ENCODE results near the gene ALDH3B1.

The ALDH3B1 gene

DNA sequence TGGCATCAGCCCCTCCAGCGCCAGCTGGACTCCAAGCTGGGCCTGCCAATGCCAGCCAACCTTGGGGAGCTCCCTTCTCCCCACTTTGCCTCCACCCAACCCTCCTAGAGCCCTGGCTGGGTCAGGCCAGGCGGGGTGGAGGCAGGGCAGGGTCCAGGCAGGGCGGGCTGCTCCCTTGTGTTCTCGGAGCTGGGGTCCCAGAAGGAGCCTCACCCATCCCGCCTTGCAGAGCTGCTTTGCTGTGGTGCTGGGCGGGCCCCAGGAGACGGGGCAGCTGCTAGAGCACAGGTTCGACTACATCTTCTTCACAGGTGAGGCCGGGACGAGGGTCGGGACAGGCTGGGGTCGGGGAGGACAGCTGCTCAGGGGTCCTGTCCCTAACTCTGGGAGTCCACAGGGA, 9.4 kb downstream of the ALDH3B1 start:
- no peak for DNase-seq
- Histone ChIP-seq H3K27me3 (ENCODE audit: insufficient read depth, low read depth, severe bottlenecking) (no peaks in the 10 kb centered on the region), H3K4me3 (ENCODE audit: low read depth, low read length) (no peak overlapping the region), H3K36me3 (no peaks in the 10 kb centered on the region), H3K27ac (no peak overlapping the region), H3K9me3 (ENCODE audit: severe bottlenecking) (peaks cover 2% of the 10 kb centered on the region)
- TF ChIP-seq, protein P1, sequence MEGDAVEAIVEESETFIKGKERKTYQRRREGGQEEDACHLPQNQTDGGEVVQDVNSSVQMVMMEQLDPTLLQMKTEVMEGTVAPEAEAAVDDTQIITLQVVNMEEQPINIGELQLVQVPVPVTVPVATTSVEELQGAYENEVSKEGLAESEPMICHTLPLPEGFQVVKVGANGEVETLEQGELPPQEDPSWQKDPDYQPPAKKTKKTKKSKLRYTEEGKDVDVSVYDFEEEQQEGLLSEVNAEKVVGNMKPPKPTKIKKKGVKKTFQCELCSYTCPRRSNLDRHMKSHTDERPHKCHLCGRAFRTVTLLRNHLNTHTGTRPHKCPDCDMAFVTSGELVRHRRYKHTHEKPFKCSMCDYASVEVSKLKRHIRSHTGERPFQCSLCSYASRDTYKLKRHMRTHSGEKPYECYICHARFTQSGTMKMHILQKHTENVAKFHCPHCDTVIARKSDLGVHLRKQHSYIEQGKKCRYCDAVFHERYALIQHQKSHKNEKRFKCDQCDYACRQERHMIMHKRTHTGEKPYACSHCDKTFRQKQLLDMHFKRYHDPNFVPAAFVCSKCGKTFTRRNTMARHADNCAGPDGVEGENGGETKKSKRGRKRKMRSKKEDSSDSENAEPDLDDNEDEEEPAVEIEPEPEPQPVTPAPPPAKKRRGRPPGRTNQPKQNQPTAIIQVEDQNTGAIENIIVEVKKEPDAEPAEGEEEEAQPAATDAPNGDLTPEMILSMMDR (IDR thresholded peaks at IDR 0.05; ENCODE audit: low read depth, low read length): no peak

DNA sequence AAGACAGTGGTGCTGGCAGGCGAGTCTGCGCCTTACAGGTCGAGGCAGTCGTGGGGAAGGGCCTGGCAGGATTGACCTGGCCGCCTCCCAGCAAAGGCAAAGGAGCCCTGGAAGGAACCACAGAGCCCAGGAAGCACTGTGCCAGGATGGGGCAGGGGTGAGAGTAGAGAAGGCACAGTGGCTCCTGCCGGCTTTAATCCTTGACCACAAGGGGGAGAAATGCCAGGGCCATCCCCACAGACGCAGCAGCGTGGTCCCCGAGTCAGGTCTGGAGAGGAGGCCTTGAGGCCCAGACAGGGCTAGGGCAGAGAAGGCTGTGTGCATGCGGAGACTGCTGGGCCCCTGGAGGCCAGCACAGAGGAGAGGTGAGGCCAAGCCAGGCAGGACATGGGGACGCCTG, 10.4 kb downstream of the ALDH3B1 start:
- DNase-seq: no peak
- Histone ChIP-seq H3K27ac (no peak overlapping the region), H3K36me3 (no peaks in the 10 kb centered on the region), H3K9me3 (ENCODE audit: severe bottlenecking) (peaks cover 3% of the 10 kb centered on the region), H3K4me3 (ENCODE audit: low read depth, low read length) (no peak overlapping the region), H3K27me3 (ENCODE audit: insufficient read depth, low read depth, severe bottlenecking) (no peaks in the 10 kb centered on the region)
- TF ChIP-seq, protein P1 (IDR thresholded peaks at IDR 0.05; ENCODE audit: low read depth, low read length): peak; percentile 55; the same call in 1 of the 2 replicates

DNA sequence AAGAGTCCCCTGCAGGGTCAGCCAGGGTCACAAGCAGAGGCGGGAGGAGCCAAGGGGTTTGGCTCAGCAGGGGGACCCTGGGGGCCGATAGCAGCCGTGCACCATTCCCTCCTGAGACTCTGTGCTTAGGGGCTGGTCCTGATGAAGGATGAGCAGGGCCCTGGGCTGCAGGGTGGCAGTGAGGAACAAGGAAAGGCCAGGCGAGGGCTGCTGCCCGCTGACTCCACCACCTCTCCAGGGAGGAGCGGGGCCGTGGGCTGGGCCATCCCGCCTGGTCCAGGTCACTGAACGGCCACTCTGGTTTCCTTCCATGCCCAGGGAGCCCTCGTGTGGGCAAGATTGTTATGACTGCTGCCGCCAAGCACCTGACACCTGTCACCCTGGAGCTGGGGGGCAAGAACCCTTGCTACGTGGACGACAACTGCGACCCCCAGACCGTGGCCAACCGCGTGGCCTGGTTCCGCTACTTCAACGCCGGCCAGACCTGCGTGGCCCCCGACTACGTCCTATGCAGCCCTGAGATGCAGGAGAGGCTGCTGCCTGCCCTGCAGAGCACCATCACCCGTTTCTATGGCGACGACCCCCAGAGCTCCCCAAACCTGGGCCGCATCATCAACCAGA, 11.2 kb downstream of the ALDH3B1 start:
- Histone ChIP-seq H3K27ac (no peak overlapping the region), H3K9me3 (ENCODE audit: severe bottlenecking) (peaks cover 3% of the 10 kb centered on the region), H3K4me3 (ENCODE audit: low read depth, low read length) (no peak overlapping the region), H3K36me3 (no peaks in the 10 kb centered on the region), H3K27me3 (ENCODE audit: insufficient read depth, low read depth, severe bottlenecking) (no peaks in the 10 kb centered on the region)
- peak; percentile 60 for DNase-seq
- TF ChIP-seq, protein P1 (IDR thresholded peaks at IDR 0.05; ENCODE audit: low read depth, low read length): peak; percentile 58

DNA sequence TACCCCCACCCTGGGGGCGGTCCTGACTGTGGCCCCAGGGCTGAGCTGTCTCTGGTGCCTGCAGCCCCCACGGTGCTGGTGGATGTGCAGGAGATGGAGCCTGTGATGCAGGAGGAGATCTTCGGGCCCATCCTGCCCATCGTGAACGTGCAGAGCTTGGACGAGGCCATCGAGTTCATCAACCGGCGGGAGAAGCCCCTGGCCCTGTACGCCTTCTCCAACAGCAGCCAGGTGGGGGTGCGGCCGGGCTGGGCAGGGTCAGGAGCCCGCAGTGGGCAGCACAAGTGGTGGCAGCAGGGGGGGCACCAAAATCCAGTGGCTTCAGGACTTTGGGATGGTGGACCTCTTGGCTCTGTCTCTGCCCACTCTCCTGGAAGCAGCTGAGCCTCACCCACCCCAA, 12.4 kb downstream of the ALDH3B1 start:
- Histone ChIP-seq H3K36me3 (no peaks in the 10 kb centered on the region), H3K4me3 (ENCODE audit: low read depth, low read length) (no peak overlapping the region), H3K27me3 (ENCODE audit: insufficient read depth, low read depth, severe bottlenecking) (no peaks in the 10 kb centered on the region), H3K9me3 (ENCODE audit: severe bottlenecking) (peaks cover 3% of the 10 kb centered on the region), H3K27ac (no peak overlapping the region)
- TF ChIP-seq, protein P1 (IDR thresholded peaks at IDR 0.05; ENCODE audit: low read depth, low read length): no peak
- no peak for DNase-seq

DNA sequence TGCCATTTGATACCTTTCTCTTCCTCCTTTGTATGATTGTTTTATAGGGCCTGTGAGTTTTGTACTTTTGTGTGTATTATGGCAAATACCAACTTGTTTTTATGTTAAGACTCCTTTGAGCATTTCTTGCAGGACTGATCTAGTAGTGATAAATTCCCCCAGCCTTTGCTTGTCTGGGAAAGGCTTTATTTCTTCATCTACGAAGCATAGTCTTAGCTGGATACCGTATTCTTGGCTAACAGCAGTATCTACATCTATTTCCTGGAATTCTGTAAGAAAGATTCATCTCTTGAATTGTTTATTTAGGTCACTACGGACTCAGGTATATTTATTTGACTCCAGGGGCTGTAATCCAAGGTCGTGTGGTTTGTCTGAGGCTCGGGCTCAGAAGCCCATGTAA, 14.4 kb downstream of the ALDH3B1 start:
- H3K4me3 ChIP-seq (ENCODE audit: low read depth, low read length): no peak overlapping the region
- H3K36me3 ChIP-seq: no peaks in the 10 kb centered on the region
- TF ChIP-seq, protein P1 (IDR thresholded peaks at IDR 0.05; ENCODE audit: low read depth, low read length): no peak
- H3K9me3 ChIP-seq (ENCODE audit: severe bottlenecking): peaks cover 3% of the 10 kb centered on the region
- no peak overlapping the region for H3K27ac ChIP-seq
- no peak for DNase-seq
- no peaks in the 10 kb centered on the region for H3K27me3 ChIP-seq (ENCODE audit: insufficient read depth, low read depth, severe bottlenecking)

DNA sequence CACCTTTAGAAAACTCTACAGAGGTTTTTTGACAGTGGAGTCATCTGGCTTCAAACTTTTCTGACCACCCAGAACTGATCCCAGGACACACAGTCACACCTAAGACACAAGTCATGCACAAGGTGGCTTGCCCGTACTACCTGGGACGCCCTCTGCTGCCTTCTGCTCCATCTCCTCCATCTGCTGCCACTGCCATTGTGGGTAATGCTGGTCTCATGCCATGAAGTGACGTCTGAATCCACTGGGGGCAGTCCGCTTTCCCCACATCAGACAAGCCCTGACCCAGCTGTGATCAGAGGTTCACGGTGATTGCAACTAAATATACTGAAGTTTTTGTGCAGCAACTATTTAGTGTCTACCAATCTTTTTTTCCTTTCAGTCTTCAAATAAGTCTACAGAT, 14.9 kb downstream of the ALDH3B1 start:
- H3K27me3 ChIP-seq (ENCODE audit: insufficient read depth, low read depth, severe bottlenecking): no peaks in the 10 kb centered on the region
- peak; percentile 43 for DNase-seq
- TF ChIP-seq, protein P1 (IDR thresholded peaks at IDR 0.05; ENCODE audit: low read depth, low read length): peak; percentile 36; the same call in 1 of the 2 replicates
- H3K4me3 ChIP-seq (ENCODE audit: low read depth, low read length): no peak overlapping the region
- H3K36me3 ChIP-seq: no peaks in the 10 kb centered on the region
- H3K27ac ChIP-seq: no peak overlapping the region
- peaks cover 3% of the 10 kb centered on the region for H3K9me3 ChIP-seq (ENCODE audit: severe bottlenecking)
